H9 (cell line): ENCODE results near the gene AMH. TPM values are rescaled to one million over a fixed set of nuclear protein-coding genes. Genes with fewer than 3 reads are reported as not detected.

Experiments used
- DNase-seq: peaks from one replicate; pipeline ENCODE4 v3.0.0-alpha.2; 2017
- H2AFZ ChIP-seq: one replicate; pipeline ENCODE4 v1.6.1; 2013; ENCODE audit warnings: mild to moderate bottlenecking, low read length, control low read depth, moderate library complexity
- H2AK5ac ChIP-seq: 2 replicates; pipeline ENCODE4 v1.6.1; 2013; ENCODE audit warnings: low read length, control low read depth, mixed read lengths; ENCODE audit not compliant: insufficient read length
- H2BK120ac ChIP-seq: one replicate; pipeline ENCODE4 v1.6.1; 2013; ENCODE audit warnings: low read depth, mild to moderate bottlenecking, low read length, control low read depth, inconsistent platforms; ENCODE audit not compliant: poor library complexity, severe bottlenecking
- H2BK12ac ChIP-seq: 2 replicates; pipeline ENCODE4 v1.6.1; 2013; ENCODE audit warnings: low read length, control low read depth, mixed read lengths, low read depth; ENCODE audit not compliant: insufficient read length
- H2BK15ac ChIP-seq: 2 replicates; pipeline ENCODE4 v1.6.1; 2013; ENCODE audit warnings: low read depth, low read length, control low read depth
- H2BK20ac ChIP-seq: one replicate; pipeline ENCODE4 v1.6.1; 2013; ENCODE audit warnings: low read depth, mild to moderate bottlenecking, low read length, control low read depth, inconsistent platforms; ENCODE audit not compliant: poor library complexity, severe bottlenecking
- H2BK5ac ChIP-seq: 2 replicates; pipeline ENCODE4 v1.6.1; 2013; ENCODE audit warnings: low read length, control low read depth, mixed read lengths; ENCODE audit not compliant: insufficient read length
- H3K14ac ChIP-seq: 2 replicates; pipeline ENCODE4 v1.6.1; 2013; ENCODE audit warnings: low read length, control low read depth; ENCODE audit not compliant: insufficient read depth
- H3K18ac ChIP-seq: 2 replicates; pipeline ENCODE4 v1.6.1; 2013; ENCODE audit warnings: low read depth, mild to moderate bottlenecking, mixed read lengths, low read length, control low read depth; ENCODE audit not compliant: insufficient read length
- H3K23ac ChIP-seq: 2 replicates; pipeline ENCODE4 v1.6.1; 2013; ENCODE audit warnings: low read length, control low read depth, mixed read lengths, low read depth; ENCODE audit not compliant: insufficient read length
- H3K23me2 ChIP-seq: 2 replicates; pipeline ENCODE4 v1.6.1; 2013; ENCODE audit warnings: low read depth, mild to moderate bottlenecking, mixed read lengths, low read length, control low read depth; ENCODE audit not compliant: insufficient read length, poor library complexity, severe bottlenecking
- H3K27ac ChIP-seq: 2 replicates; pipeline ENCODE4 v1.5.1; 2013; ENCODE audit warnings: low read length, control low read depth, mixed read lengths, low read depth; ENCODE audit not compliant: insufficient read length
- H3K27me3 ChIP-seq: 2 replicates; pipeline ENCODE4 v1.6.1; 2013; ENCODE audit warnings: low read length, control low read depth, inconsistent platforms; ENCODE audit not compliant: insufficient read depth
- H3K4ac ChIP-seq: 2 replicates; pipeline ENCODE4 v1.6.1; 2013; ENCODE audit warnings: low read depth, mild to moderate bottlenecking, control low read depth, inconsistent platforms, low read length, moderate library complexity
- H3K4me1 ChIP-seq: 2 replicates; pipeline ENCODE4 v1.6.1; 2013; ENCODE audit warnings: low read length, control low read depth, inconsistent platforms; ENCODE audit not compliant: insufficient read depth
- H3K4me2 ChIP-seq: 2 replicates; pipeline ENCODE4 v1.6.1; 2013; ENCODE audit warnings: low read length, control low read depth, mixed read lengths; ENCODE audit not compliant: insufficient read length, insufficient read depth
- H3K56ac ChIP-seq: 2 replicates; pipeline ENCODE4 v1.6.1; 2013; ENCODE audit warnings: low read depth, mild to moderate bottlenecking, mixed read lengths, low read length, control low read depth; ENCODE audit not compliant: insufficient read length
- H3K79me1 ChIP-seq: 2 replicates; pipeline ENCODE4 v1.6.1; 2013; ENCODE audit warnings: low read depth, mild to moderate bottlenecking, moderate library complexity, low read length, control low read depth, inconsistent platforms; ENCODE audit not compliant: insufficient read depth, poor library complexity, severe bottlenecking
- H3K79me2 ChIP-seq: 2 replicates; pipeline ENCODE4 v1.6.1; 2013; ENCODE audit warnings: low read length, control low read depth, inconsistent platforms; ENCODE audit not compliant: insufficient read depth
- H3K9ac ChIP-seq: 2 replicates; pipeline ENCODE4 v1.6.1; 2013; ENCODE audit warnings: low read length, control low read depth, mixed read lengths; ENCODE audit not compliant: insufficient read length; ENCODE audit errors: extremely low read depth
- H3K9me3 ChIP-seq: one replicate; pipeline ENCODE4 v1.6.1; 2013; ENCODE audit warnings: low read depth, low read length, inconsistent platforms; ENCODE audit not compliant: control insufficient read depth
- H3T11ph ChIP-seq: one replicate; pipeline ENCODE4 v1.6.1; 2013; ENCODE audit warnings: mild to moderate bottlenecking, low read length, control low read depth, inconsistent platforms
- H4K20me1 ChIP-seq: one replicate; pipeline ENCODE4 v1.6.1; 2013; ENCODE audit not compliant: control insufficient read depth, insufficient read length, insufficient read depth
- H4K5ac ChIP-seq: 2 replicates; pipeline ENCODE4 v1.6.1; 2013; ENCODE audit warnings: low read depth, mild to moderate bottlenecking, mixed read lengths, low read length, control low read depth; ENCODE audit not compliant: insufficient read length
- H4K8ac ChIP-seq: replicated peaks from 2 replicates; pipeline ENCODE4 v1.6.1; 2013; ENCODE audit warnings: low read length, control low read depth, mixed read lengths, low read depth; ENCODE audit not compliant: insufficient read length
- H4K91ac ChIP-seq: 2 replicates; pipeline ENCODE4 v1.6.1; 2013; ENCODE audit warnings: low read depth, mild to moderate bottlenecking, moderate library complexity, mixed read lengths, low read length, control low read depth; ENCODE audit not compliant: insufficient read length
- H3K27ac Mint-ChIP-seq, 3 experiments: 2 replicates in 2 of 3; 3 replicates in 1 of 3; pipeline ENCODE4 v1.8.0; 2020 to 2021; ENCODE audit warnings: mixed read lengths in 3 of 3, mild to moderate bottlenecking in 1 of 3, moderate library complexity in 1 of 3
- H3K27me3 Mint-ChIP-seq: 2 replicates; pipeline ENCODE4 v1.8.0; 2021; ENCODE audit warnings: low read depth, mild to moderate bottlenecking, moderate library complexity, mixed read lengths
- H3K36me3 Mint-ChIP-seq, 3 experiments: 2 replicates in 2 of 3; 3 replicates in 1 of 3; pipeline ENCODE4 v1.8.0; 2020 to 2021; ENCODE audit warnings: low read depth in 3 of 3, mixed read lengths in 3 of 3; ENCODE audit not compliant: insufficient read depth in 1 of 3
- H3K4me1 Mint-ChIP-seq, 2 experiments: 2 replicates each; pipeline ENCODE4 v1.8.0; 2020; ENCODE audit warnings: mixed read lengths in 2 of 2
- H3K4me3 Mint-ChIP-seq, 2 experiments: 2 replicates in 1 of 2; 3 replicates in 1 of 2; pipeline ENCODE4 v1.8.0; 2020 to 2021; ENCODE audit warnings: mild to moderate bottlenecking in 2 of 2, mixed read lengths in 2 of 2, moderate library complexity in 1 of 2
- H3K9me3 Mint-ChIP-seq, 2 experiments: 2 replicates in 1 of 2; 3 replicates in 1 of 2; pipeline ENCODE4 v1.8.0; 2020; ENCODE audit warnings: mild to moderate bottlenecking in 2 of 2, mixed read lengths in 2 of 2, moderate library complexity in 1 of 2
- WGBS: extraction: QIAGEN DNeasy Blood & Tissue Kit; methylation state at CpG from one replicate; pipeline ENCODE4 v1.1.7; 2013; ENCODE audit warnings: missing lambda C conversion rate, low lambda C conversion rate, mixed read lengths; ENCODE audit not compliant: insufficient read length; ENCODE audit errors: extremely low coverage; 5-methylcytosine and 5-hydroxymethylcytosine counted together
- total RNA-seq: library from RNA; stranded (reverse); gene quantifications from 2 replicates; pipeline ENCODE4 v1.2.1, GENCODE V29; 2021
- TF ChIP-seq, protein P1 (sequence below): fragments of 200-600 bp; sonication (generic); conservative IDR thresholded peaks from 3 replicates; pipeline ENCODE4 v1.8.0; 2021; ENCODE audit warnings: antibody characterized with exemption, mild to moderate bottlenecking

AMH gene
- total RNA-seq, 1 experiment from 2014 or later = 70.7 TPM

DNA sequence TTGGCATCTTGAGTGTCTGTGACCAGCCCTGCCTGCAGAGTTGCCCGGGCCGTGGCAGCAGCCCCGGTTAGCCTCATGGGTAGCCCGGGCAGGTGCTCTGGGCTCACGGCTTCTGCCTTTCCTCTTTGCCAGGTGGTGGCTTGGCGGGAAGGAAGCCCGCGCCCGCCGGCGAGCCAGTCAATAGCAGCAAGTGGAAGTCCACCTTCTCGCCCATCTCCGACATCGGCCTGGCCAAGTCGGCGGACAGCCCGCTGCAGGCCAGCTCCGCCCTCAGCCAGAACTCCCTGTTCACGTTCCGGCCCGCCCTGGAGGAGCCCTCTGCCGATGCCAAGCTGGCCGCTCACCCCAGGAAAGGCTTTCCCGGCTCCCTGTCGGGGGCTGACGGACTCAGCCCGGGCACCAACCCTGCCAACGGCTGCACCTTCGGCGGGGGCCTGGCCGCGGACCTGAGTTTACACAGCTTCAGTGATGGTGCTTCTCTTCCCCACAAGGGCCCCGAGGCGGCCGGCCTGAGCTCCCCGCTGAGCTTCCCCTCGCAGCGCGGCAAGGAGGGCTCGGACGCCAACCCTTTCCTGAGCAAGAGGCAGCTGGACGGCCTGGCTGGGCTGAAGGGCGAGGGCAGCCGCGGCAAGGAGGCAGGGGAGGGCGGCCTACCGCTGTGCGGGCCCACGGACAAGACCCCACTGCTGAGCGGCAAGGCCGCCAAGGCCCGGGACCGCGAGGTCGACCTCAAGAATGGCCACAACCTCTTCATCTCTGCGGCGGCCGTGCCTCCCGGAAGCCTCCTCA is 22.9 kb upstream of the AMH start:
- no CpG with 5 or more reads among the region's 59 CpGs for WGBS
- Histone ChIP-seq H3K27ac (no peak overlapping the region), H3K4me2 (no peak overlapping the region), H3K18ac (no peak overlapping the region), H4K5ac (no peak overlapping the region), H3K4me1 (no peaks in the 10 kb centered on the region), H3K14ac (no peak overlapping the region), H3K9ac (no peak overlapping the region), H4K20me1 (no peaks in the 10 kb centered on the region), H3T11ph (no peak overlapping the region), H3K23me2 (no peaks in the 10 kb centered on the region), H2BK20ac (no peak overlapping the region), H2BK12ac (no peak overlapping the region), H3K79me2 (no peaks in the 10 kb centered on the region), H2BK5ac (no peak overlapping the region), H2BK120ac (no peak overlapping the region), H3K79me1 (no peaks in the 10 kb centered on the region), H2AFZ (no peak overlapping the region), H3K27me3 (no peaks in the 10 kb centered on the region), H2AK5ac (no peak overlapping the region), H2BK15ac (no peak overlapping the region), H4K8ac (no peak overlapping the region), H3K9me3 (no peaks in the 10 kb centered on the region), H3K23ac (no peak overlapping the region), H3K4ac (no peak overlapping the region), H4K91ac (no peak overlapping the region), H3K56ac (no peak overlapping the region)
- DNase-seq = no peak
- Mint-ChIP-seq H3K4me3 (no peak overlapping the region), H3K4me1 (no peaks in the 10 kb centered on the region), H3K36me3 (peaks cover 9 to 45% (median 40%) of the 10 kb centered on the region in 3 experiments; a peak in 6 of 7 replicates), H3K27me3 (no peaks in the 10 kb centered on the region; the same call in 1 of the 2 replicates), H3K27ac (no peak overlapping the region), H3K9me3 (no peaks in the 10 kb centered on the region)
- TF ChIP-seq, protein P1, sequence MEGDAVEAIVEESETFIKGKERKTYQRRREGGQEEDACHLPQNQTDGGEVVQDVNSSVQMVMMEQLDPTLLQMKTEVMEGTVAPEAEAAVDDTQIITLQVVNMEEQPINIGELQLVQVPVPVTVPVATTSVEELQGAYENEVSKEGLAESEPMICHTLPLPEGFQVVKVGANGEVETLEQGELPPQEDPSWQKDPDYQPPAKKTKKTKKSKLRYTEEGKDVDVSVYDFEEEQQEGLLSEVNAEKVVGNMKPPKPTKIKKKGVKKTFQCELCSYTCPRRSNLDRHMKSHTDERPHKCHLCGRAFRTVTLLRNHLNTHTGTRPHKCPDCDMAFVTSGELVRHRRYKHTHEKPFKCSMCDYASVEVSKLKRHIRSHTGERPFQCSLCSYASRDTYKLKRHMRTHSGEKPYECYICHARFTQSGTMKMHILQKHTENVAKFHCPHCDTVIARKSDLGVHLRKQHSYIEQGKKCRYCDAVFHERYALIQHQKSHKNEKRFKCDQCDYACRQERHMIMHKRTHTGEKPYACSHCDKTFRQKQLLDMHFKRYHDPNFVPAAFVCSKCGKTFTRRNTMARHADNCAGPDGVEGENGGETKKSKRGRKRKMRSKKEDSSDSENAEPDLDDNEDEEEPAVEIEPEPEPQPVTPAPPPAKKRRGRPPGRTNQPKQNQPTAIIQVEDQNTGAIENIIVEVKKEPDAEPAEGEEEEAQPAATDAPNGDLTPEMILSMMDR = no peak
